ENCODE measurements around the gene SMG5.

DNA sequence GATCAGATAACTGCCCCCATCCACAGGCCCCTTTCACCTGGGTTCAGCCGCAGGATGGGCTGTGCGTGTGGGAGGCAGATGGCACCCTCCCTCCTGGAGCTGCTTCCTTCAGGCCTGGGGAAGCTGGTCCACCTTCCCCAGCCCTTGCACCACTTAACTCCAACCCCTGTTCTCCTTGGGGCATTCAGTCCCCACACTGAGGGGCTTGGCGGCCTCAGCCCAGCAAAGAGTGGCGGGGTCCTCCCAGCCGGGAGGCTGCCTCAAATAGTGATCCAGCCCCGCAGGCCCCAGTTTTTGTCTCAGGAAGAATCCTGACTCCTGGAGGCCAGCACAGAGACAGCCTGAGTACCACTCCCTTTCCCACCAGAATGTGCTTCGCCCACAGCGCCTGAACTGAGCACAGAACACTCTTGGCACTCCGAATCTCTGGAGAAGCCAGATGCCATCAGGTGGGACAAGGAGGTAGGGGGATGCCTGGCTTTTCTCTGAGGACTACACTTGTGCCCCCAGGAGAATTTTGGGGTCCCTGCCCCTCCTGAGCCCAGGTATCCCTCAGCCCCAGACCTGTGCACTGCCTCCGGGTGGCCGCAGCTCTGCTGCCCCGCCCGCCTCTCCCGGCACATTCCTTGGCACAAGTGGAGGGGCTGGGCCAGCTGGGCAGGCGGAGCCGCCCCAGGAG lies 35.7 kb downstream of the SMG5 start:
- TF ChIP-seq, protein P1, sequence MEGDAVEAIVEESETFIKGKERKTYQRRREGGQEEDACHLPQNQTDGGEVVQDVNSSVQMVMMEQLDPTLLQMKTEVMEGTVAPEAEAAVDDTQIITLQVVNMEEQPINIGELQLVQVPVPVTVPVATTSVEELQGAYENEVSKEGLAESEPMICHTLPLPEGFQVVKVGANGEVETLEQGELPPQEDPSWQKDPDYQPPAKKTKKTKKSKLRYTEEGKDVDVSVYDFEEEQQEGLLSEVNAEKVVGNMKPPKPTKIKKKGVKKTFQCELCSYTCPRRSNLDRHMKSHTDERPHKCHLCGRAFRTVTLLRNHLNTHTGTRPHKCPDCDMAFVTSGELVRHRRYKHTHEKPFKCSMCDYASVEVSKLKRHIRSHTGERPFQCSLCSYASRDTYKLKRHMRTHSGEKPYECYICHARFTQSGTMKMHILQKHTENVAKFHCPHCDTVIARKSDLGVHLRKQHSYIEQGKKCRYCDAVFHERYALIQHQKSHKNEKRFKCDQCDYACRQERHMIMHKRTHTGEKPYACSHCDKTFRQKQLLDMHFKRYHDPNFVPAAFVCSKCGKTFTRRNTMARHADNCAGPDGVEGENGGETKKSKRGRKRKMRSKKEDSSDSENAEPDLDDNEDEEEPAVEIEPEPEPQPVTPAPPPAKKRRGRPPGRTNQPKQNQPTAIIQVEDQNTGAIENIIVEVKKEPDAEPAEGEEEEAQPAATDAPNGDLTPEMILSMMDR (conservative IDR thresholded peaks at IDR 0.05; ENCODE audit: low read length) = no peak
- TF ChIP-seq EZH2phosphoT487 (IDR thresholded peaks at IDR 0.05; ENCODE audit: borderline replicate concordance) = no peak

All from Loucy (cell line).